CD14-positive monocyte (primary cell): ENCODE data around the gene YDJC. TPM values are rescaled to one million over a fixed set of nuclear protein-coding genes. Genes with fewer than 3 reads are reported as not detected.

Experiments used
- DNase-seq, 3 donors: peaks; one replicate each; pipeline ENCODE4 v3.0.0-alpha.2; 2011 to 2022
- H2AFZ ChIP-seq: 2 replicates; pipeline ENCODE4 v1.6.0; 2012; ENCODE audit warnings: mild to moderate bottlenecking, low read depth, low read length, inconsistent platforms; ENCODE audit not compliant: insufficient read depth, poor library complexity, severe bottlenecking
- H3K27ac ChIP-seq, 2 donors: 1 replicate in 1 of 2; 2 replicates in 1 of 2; pipeline ENCODE4 v1.5.1; 2012 to 2013; ENCODE audit warnings: low read length in 2 of 2, control low read depth in 1 of 2, inconsistent platforms in 1 of 2, low read depth in 1 of 2, mild to moderate bottlenecking in 1 of 2
- H3K27me3 ChIP-seq, 2 donors: one replicate each; pipeline versions ENCODE4 v1.6.0 to v1.6.1; 2011 to 2013; ENCODE audit warnings: low read length in 2 of 2; ENCODE audit not compliant: control insufficient read depth in 2 of 2, insufficient read depth in 2 of 2
- H3K36me3 ChIP-seq, 2 donors: replicated peaks in 1 of 2; 1 replicate in 1 of 2; 2 replicates in 1 of 2; pipeline versions ENCODE4 v1.5.1 to v1.6.1; 2012 to 2013; ENCODE audit warnings: low read length in 2 of 2, control low read depth in 1 of 2, inconsistent platforms in 1 of 2, mild to moderate bottlenecking in 1 of 2; ENCODE audit not compliant: insufficient read depth in 2 of 2, control insufficient read depth in 1 of 2
- H3K4me1 ChIP-seq, 2 donors: 1 replicate in 1 of 2; 2 replicates in 1 of 2; pipeline versions ENCODE4 v1.5.1 to v1.6.1; 2012 to 2013; ENCODE audit warnings: low read length in 2 of 2, control low read depth in 1 of 2, inconsistent platforms in 1 of 2, mild to moderate bottlenecking in 1 of 2, moderate library complexity in 1 of 2; ENCODE audit not compliant: insufficient read depth in 2 of 2, control insufficient read depth in 1 of 2
- H3K4me2 ChIP-seq: replicated peaks from 2 replicates; pipeline ENCODE3; 2012; ENCODE audit warnings: low read length, moderate library complexity, mild to moderate bottlenecking; ENCODE audit not compliant: poor library complexity, severe bottlenecking; ENCODE audit errors: extremely low read depth
- H3K4me3 ChIP-seq, 3 experiments: fragments of 200-600 bp in 1 of 3; sonication (generic) in 1 of 3; replicated peaks in 1 of 3; 1 replicate in 2 of 3; 2 replicates in 1 of 3; pipeline ENCODE4 v1.5.1; 2011 to 2013; ENCODE audit warnings: low read length in 3 of 3, mild to moderate bottlenecking in 3 of 3, control low read depth in 2 of 3, low read depth in 2 of 3, inconsistent platforms in 1 of 3, moderate library complexity in 1 of 3
- H3K79me2 ChIP-seq: 2 replicates; pipeline ENCODE4 v1.6.0; 2012; ENCODE audit warnings: mild to moderate bottlenecking, control low read depth, inconsistent platforms, low read length, moderate library complexity; ENCODE audit not compliant: insufficient read depth
- H3K9ac ChIP-seq: 2 replicates; pipeline ENCODE4 v1.6.0; 2017; ENCODE audit warnings: low read length, mild to moderate bottlenecking; ENCODE audit not compliant: insufficient read depth, poor library complexity, severe bottlenecking
- H3K9me3 ChIP-seq, 2 donors: replicated peaks in 1 of 2; 1 replicate in 1 of 2; 2 replicates in 1 of 2; pipeline versions ENCODE4 v1.5.1 to v1.6.1; 2012 to 2013; ENCODE audit warnings: low read length in 2 of 2, control low read depth in 1 of 2; ENCODE audit not compliant: control insufficient read depth in 1 of 2, insufficient read depth in 1 of 2
- H4K20me1 ChIP-seq: 2 replicates; pipeline ENCODE4 v1.6.0; 2012; ENCODE audit warnings: mild to moderate bottlenecking, low read length, control low read depth, moderate library complexity; ENCODE audit not compliant: insufficient read depth
- H3K27ac Mint-ChIP-seq, 7 donors: one replicate each; pipeline ENCODE4 v1.8.0; 2020; ENCODE audit warnings: mild to moderate bottlenecking in 7 of 7, mixed read lengths in 7 of 7, moderate library complexity in 6 of 7, inconsistent platforms in 2 of 7
- H3K27me3 Mint-ChIP-seq, 3 donors: one replicate each; pipeline ENCODE4 v1.8.0; 2021 to 2022; ENCODE audit warnings: low read depth in 3 of 3, mild to moderate bottlenecking in 3 of 3, mixed read lengths in 3 of 3, moderate library complexity in 3 of 3, inconsistent platforms in 1 of 3
- H3K36me3 Mint-ChIP-seq, 2 donors: one replicate each; pipeline ENCODE4 v1.8.0; 2020; ENCODE audit warnings: mixed read lengths in 2 of 2, inconsistent platforms in 1 of 2, mild to moderate bottlenecking in 1 of 2
- H3K4me1 Mint-ChIP-seq: one replicate; pipeline ENCODE4 v1.8.0; 2020; ENCODE audit warnings: mild to moderate bottlenecking, mixed read lengths
- H3K4me3 Mint-ChIP-seq, 2 donors: one replicate each; pipeline ENCODE4 v1.8.0; 2020; ENCODE audit warnings: mild to moderate bottlenecking in 2 of 2, mixed read lengths in 2 of 2, moderate library complexity in 1 of 2
- H3K9me3 Mint-ChIP-seq, 7 donors: one replicate each; pipeline ENCODE4 v1.8.0; 2020 to 2022; ENCODE audit warnings: mixed read lengths in 7 of 7, mild to moderate bottlenecking in 6 of 7, moderate library complexity in 6 of 7, inconsistent platforms in 2 of 7
- WGBS: methylation state at CpG from one replicate; pipeline ENCODE4 v1.1.5; 2013; ENCODE audit warnings: missing lambda C conversion rate; ENCODE audit not compliant: insufficient coverage; 5-methylcytosine and 5-hydroxymethylcytosine counted together
- intact Hi-C, 2 donors: fragments of 100-400 bp; cut with micrococcal nuclease; formaldehyde crosslinking; loops; one replicate each; pipeline versions ENCODE4 v1.15.0 to v1.15.1; 2023
- polyA plus RNA-seq, 3 donors: library from polyadenylated mRNA; depleted of rRNA in 1 of 3; unstranded in 2 of 3; stranded (reverse) in 1 of 3; fragments of 300-500 nt in 2 of 3; fragments of >200 nt in 1 of 3; fragmentation: Illumina TruSeq in 2 of 3; gene quantifications; 1 replicate in 2 of 3; 2 replicates in 1 of 3; pipeline ENCODE4 v1.2.3, GENCODE V29; 2012 to 2021
- TF ChIP-seq, protein P1 (sequence below): fragments of 200-600 bp; IDR thresholded peaks from one replicate; pipeline ENCODE4 v1.8.0; 2022; ENCODE audit warnings: antibody characterized with exemption, mild to moderate bottlenecking

YDJC gene
- polyA plus RNA-seq, 3 donors, result 26.5 to 32.9 (median 26.7) TPM

DNA sequence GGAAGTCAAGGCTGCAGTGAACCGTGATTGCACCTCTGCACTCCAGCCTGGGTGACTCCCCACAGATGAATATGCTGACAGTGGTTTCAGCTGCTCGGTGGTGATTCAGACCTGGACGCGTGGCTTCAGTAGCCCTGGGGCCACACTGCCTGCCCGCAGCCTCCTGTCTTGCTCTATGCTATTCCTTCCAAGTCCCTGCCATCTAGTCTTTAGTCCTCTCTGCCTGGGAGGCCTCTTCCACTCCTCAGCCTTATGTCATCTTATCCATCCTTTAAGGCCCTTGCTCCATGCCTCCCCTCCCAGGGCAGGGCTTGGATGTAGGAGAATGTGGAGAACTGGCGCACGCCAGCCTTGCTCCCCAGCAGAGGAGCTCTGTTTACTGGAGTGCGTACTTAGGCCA lies 23.0 kb downstream of the YDJC start:
- no peak overlapping the region for H2AFZ ChIP-seq
- H3K4me3 ChIP-seq, result no peak overlapping the region
- intact Hi-C loops, result no loop called here
- H3K27me3 ChIP-seq, result no peaks in the 10 kb centered on the region
- Mint-ChIP-seq H3K9me3 (no peaks in the 10 kb centered on the region), H3K27ac (peak overlapping the region in 2 of 7 donors; percentile 13 to 42), H3K36me3 (peaks cover 23 to 34% of the 10 kb centered on the region in 2 donors), H3K4me3 (no peak overlapping the region), H3K27me3 (no peaks in the 10 kb centered on the region), H3K4me1 (peaks cover 41% of the 10 kb centered on the region)
- TF ChIP-seq, protein P1, sequence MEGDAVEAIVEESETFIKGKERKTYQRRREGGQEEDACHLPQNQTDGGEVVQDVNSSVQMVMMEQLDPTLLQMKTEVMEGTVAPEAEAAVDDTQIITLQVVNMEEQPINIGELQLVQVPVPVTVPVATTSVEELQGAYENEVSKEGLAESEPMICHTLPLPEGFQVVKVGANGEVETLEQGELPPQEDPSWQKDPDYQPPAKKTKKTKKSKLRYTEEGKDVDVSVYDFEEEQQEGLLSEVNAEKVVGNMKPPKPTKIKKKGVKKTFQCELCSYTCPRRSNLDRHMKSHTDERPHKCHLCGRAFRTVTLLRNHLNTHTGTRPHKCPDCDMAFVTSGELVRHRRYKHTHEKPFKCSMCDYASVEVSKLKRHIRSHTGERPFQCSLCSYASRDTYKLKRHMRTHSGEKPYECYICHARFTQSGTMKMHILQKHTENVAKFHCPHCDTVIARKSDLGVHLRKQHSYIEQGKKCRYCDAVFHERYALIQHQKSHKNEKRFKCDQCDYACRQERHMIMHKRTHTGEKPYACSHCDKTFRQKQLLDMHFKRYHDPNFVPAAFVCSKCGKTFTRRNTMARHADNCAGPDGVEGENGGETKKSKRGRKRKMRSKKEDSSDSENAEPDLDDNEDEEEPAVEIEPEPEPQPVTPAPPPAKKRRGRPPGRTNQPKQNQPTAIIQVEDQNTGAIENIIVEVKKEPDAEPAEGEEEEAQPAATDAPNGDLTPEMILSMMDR, result no peak
- peak overlapping the region in 1 of 2 donors; percentile 32 for H3K27ac ChIP-seq
- H3K36me3 ChIP-seq, result peaks cover 20 to 28% of the 10 kb centered on the region in 2 donors
- H3K4me2 ChIP-seq, result no peak overlapping the region
- DNase-seq, result no peak
- no peaks in the 10 kb centered on the region for H3K9me3 ChIP-seq
- WGBS, result 96% methylated on average over 5 of the region's 8 CpGs
- H3K9ac ChIP-seq, result no peak overlapping the region
- peaks cover 14 to 15% of the 10 kb centered on the region in 2 donors for H3K4me1 ChIP-seq
- peaks cover 100% of the 10 kb centered on the region for H3K79me2 ChIP-seq
- H4K20me1 ChIP-seq, result peaks cover 99% of the 10 kb centered on the region

DNA sequence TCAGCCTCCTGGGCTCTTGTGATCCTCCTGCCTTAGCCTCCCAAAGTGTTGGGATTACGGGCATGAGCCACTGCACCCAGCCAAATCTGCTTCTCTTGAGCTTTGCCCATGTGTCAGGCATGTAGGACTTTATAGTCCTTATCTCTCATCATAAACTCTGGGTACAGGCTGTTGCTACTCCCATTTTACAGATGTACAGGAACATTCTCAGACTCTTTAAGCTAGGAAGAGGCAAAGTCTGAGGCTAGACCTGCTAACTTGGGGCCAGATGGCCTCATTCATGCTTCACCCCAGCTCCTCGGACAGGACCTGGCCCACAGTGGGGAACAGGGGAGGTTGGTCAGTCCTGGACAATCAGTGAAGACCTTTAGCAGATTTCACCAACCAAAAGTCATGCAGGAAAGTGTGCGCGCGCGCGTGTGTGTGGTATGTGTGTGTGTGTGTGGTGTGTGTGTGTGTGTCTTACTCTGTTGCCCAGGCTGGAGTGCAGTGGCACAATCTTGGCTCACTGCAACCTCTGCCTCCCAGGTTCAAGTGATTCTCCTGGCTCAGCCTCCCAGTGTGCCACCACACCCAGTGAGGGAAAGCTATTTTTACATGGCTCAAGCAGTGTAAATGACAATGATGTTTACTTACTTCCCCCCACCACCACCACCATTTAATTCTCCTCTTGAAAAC lies 23.8 kb downstream of the YDJC start:
- Histone ChIP-seq H3K9me3 (no peaks in the 10 kb centered on the region), H3K36me3 (peaks cover 13 to 21% of the 10 kb centered on the region in 2 donors), H3K4me1 (peaks cover 14 to 15% of the 10 kb centered on the region in 2 donors), H3K79me2 (peaks cover 100% of the 10 kb centered on the region), H4K20me1 (peaks cover 99% of the 10 kb centered on the region), H3K9ac (no peak overlapping the region), H3K4me2 (no peak overlapping the region), H3K27me3 (no peaks in the 10 kb centered on the region), H3K4me3 (no peak overlapping the region), H3K27ac (peak overlapping the region in 1 of 2 donors; percentile 32), H2AFZ (no peak overlapping the region)
- DNase-seq, result no peak
- intact Hi-C loops, result no loop called here
- H3K9me3 Mint-ChIP-seq, result no peaks in the 10 kb centered on the region
- peak overlapping the region in 4 of 7 donors; percentile 28 to 79 (median 40) for H3K27ac Mint-ChIP-seq
- WGBS, result 100% methylated on average over 6 of the region's 7 CpGs
- peaks cover 16 to 27% of the 10 kb centered on the region in 2 donors for H3K36me3 Mint-ChIP-seq
- H3K4me3 Mint-ChIP-seq, result no peak overlapping the region
- no peaks in the 10 kb centered on the region for H3K27me3 Mint-ChIP-seq
- peaks cover 41% of the 10 kb centered on the region for H3K4me1 Mint-ChIP-seq
- TF ChIP-seq, protein P1, result no peak
